ENCODE data around the gene AGT.
"Not testable (repeated sequence)": the region's sequence is repeated elsewhere in the genome, so short reads cannot be mapped to it uniquely, and the experiment has no call there.

The AGT gene

DNA sequence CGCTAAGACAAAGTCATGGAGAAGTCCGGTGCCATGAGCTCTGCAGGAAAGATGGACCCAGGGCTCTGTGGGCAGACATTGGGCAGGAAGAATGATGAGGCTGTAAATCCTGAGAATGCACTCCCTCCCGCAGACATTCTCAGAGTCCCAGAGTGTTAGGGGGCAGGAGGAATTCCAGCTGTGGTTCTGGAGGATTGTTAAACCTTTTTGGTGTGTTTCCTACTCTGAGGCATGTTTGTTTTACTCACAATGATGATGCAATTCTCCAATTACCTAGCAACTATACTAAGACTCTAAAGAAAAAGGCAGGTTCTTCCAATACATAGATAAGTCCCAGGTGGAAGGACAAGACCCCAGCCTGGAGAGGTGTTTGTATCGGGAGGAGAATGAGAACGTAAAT is 30.5 kb upstream of the AGT start:
- DNase-seq (ENCODE audit: low read depth) = no peak

- DNase-seq (ENCODE audit: low read depth) = no peak
Measured at GRCh38 chr1:230743899-230744298, 30.0 kb upstream of the AGT start.

DNA sequence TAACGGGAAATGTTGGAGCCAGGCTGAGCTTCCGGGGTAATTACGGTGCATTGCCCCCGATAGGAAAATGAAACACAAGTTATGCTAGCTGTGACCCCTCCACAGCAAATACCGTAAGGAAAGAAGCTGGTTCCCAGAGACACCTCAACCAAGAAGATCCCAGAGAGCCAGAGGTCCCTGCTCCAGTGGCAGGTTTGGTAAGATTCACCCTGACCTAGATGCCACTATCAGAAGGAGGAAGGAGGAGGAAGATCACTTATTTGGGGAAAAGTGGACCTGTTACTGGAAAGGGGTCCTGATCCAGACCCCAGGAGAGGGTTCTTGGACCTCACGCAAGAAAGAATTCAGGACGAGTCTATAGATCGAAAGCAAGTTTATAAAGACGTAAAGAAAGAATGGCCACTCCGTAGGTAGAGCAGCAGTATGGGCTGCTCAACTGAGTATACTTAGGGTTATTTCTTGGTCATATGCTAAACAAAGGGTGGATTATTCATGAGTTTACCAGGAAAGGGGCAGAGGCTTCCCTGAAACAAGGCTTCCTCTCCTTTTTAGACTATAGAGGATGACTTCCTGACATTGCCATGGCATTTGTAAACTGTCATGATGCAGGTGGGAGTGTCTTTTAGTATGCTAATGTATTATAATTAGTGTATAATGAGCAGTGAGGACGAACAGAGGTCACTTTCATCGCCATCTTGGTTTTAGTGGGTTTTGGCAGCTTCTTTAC is 25.8 kb upstream of the AGT start:
- no peak for DNase-seq (ENCODE audit: low read depth)

DNA sequence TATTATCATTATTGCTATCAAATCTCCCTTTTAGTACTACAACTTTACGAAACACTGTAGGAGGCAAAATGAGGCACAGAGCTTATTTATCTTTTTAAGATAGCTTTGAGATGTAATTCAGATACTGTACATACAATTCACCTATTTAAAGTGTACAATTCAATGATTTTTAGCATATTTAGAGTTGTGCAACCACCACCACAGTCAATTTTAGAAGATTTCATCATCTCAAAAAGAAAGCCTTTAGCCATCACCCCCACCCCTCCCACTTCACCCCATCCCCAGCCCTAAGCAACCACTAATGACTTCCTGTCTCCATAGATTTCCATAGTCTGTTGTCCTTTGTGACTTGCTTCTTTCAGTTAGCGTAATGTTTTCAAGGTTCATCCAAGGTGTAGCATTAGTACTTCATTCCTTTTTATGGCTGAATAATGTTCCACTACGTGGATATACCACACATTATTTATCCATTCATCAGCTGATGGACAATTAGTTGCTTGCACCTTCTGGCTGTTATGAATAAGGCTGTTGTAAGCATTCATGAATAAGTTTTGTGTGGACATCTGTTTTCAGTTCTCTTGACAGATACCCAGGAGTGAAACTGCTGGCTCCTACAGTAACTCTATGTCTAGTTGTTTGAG is 23.8 kb upstream of the AGT start:
- no peak for DNase-seq (ENCODE audit: low read depth)

DNA sequence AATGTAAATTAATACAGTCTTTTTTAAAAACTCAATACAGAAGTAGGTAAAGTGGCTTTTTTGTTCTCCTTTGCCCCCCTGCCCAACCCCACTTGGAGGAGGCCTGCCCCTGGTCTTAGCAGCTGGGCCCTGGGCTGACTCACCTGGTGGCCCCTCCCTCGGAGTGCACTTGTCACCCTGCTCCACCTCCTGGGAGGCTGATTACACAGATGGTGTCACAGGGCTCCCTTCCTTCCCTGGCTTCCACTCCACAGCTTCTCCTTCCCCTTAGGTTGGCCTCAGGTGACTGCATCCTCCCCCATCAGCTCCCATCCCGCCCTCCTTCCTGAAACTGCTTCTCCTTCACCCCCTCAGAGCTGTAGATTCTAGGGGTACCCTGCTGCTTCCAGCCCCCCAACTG is 21.5 kb upstream of the AGT start:
- no peak for DNase-seq (ENCODE audit: low read depth)

DNA sequence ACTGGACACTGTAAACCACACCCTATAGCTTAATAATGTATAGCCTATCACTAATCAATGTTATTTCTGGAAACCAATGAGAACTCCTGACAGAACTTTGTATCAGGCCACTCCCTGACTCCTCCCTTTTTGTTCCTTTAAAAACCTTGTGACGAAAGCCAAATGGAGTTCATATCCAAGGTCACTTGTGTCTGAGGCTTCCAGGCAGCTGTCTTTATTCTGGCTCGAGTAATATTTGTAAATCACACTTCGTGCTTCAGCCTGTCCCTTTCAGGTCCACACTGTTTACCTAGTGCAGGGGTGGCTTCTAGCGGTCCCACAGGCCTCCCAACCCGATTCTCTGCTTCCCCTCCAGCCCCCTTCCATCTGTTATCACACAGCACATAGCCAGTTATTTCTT is 17.1 kb upstream of the AGT start:
- DNase-seq (ENCODE audit: low read depth) = no peak

- no peak for DNase-seq (ENCODE audit: low read depth)
Measured at GRCh38 chr1:230728710-230729392, 14.9 kb upstream of the AGT start.

GRCh38 chr1:230725256-230726012 is 11.5 kb upstream of the AGT start:
- DNase-seq (ENCODE audit: low read depth) = no peak

DNA sequence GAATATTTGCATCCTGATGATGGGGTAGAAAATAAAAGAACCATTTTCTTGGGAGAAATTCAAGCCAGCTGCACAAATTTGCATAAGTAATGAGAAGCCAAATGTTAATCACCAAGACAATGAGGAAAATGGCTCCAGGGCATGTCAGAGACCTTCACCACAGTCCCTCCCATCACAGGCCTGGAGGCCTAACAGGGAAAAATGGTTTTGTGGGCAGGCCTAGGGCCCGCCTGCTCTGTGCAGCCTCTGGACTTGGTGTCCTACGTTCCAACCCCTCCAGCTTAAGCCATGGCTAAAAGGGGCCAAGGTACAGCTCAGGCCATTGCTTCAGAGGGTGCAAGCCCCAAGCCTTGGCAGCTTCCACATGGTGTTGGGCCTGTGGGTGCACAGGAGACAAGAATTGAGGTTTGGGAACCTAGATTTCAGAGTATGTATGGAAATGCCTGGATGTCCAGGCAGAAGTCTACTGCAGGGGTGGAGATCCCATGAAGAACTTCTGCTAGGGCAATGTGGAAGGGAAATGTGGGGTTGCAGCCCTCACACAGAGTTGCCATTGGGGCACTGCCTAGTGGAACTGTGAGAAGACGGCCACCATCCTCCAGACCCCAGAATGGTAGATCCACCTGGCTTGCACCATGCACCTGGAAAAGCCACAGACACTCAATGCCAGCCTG is 8.1 kb upstream of the AGT start:
- not testable (repeated sequence) for DNase-seq (ENCODE audit: low read depth)

DNA sequence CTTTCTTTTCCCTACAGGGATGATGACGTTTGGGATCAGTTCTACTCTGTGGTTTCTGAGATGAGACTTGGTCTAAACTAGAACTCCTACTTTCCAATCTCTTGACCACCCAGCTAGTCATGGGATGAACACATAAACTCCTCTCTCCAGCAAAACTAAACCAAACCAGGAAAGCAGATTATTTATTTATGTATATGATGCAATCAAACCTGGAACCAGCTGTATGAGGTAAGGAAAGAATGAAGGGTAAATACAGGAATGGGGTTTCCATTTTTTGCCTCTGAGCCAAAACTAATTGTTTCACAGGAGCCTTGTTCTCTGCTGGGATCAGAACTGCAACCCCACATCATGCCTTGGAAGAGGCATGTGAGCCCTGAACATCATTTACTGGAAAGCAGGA is 3.3 kb upstream of the AGT start:
- no peak for DNase-seq (ENCODE audit: low read depth)

DNA sequence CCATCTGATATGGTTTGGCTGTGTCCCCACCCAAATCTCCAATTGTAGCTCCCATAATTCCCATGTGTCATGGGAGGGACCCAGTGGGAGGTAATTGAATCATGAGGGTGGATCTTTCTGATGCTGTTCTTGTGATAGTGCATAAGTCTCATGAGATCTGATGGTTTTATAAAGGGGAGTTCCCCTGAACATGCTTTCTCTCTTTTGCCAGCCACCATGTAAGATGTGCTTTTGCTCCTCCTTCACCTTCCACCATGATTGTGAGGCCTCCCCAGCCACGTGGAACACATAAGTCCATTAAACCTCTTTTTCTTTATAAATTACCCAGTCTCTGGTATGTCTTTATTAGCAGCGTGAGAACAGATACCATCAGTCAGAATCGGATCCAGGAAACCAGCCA is 2.5 kb upstream of the AGT start:
- DNase-seq (ENCODE audit: low read depth) = not testable (repeated sequence)

- DNase-seq (ENCODE audit: low read depth) = no peak
Measured at GRCh38 chr1:230715510-230715909, 1.6 kb upstream of the AGT start.

GRCh38 chr1:230713547-230713914 is 391 bp downstream of the AGT start:
- DNase-seq (ENCODE audit: low read depth) = no peak

DNA sequence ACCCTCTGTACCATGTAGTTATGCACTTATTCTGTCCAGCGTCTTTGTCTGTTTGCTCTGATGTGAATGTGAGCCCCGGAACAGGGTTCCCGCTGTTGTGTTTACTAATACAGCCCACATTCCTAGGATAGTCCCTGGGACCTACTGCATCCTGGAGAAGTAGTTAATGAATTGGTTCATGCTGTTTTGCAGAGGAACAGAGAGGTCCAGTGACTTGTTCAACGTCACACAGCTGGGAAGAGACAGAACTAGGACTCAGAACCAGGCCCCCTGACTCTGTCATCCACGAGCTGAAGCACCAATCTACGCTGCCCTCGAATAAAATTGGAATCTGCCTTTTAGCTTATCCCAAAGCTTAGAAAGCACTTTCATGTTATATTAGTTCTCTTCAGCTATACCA is 784 bp downstream of the AGT start:
- DNase-seq (ENCODE audit: low read depth) = no peak

GRCh38 chr1:230712470-230712942 is 1.4 kb downstream of the AGT start:
- DNase-seq (ENCODE audit: low read depth) = no peak

GRCh38 chr1:230711245-230711644 is 2.7 kb downstream of the AGT start:
- no peak for DNase-seq (ENCODE audit: low read depth)

DNA sequence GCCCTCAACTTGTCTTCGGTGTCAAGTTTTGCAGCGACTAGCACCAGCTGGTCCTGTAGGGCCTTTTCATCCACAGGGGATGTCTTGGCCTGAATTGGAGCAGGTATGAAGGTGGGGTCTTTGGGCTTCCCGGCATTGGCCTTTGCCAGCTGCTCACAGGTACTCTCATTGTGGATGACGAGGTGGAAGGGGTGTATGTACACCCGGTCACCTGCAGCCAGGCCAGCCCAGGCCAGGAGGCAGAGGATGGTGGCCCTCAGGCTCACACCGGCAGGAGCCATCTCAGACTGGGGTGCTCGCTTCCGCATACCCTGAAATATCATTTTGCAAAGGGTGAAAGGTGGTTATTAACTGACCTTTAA is 3.4 kb downstream of the AGT start:
- no peak for DNase-seq (ENCODE audit: low read depth)

DNA sequence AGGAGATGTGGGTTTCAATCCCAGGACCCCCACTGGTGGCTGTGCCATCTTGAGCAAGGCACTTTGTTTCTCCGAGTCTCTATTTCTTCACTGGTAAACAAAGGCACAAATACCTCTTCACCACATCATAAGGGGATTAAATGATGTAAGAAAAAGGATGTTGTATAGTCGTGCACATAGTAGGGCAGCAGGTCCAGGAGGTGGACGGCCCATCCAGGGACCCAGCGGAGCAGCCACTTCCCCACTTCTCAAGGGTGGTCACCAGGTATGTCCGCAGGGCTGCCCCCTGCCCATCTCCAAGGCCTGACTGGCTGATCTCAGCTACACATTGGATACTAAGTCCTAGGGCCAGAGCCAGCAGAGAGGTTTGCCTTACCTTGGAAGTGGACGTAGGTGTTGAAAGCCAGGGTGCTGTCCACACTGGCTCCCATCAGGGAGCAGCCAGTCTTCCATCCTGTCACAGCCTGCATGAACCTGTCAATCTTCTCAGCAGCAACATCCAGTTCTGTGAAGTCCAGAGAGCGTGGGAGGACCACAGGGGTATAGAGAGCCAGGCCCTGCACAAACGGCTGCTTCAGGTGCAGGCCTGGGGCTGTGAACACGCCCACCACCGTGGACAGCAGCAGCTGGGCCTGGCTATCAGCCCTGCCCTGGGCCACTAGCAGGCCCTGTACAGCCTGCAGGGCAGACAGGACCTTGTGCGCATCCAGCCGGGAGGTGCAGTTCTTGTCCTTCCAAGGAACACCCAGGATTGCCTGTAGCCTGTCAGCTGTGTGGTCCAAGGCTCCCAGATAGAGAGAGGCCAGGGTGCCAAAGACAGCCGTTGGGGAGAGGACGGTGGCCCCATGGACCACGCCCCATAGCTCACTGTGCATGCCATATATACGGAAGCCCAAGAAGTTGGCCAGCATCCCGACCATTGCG is 4.0 kb downstream of the AGT start:
- DNase-seq (ENCODE audit: low read depth) = no peak

- no peak for DNase-seq (ENCODE audit: low read depth)
Measured at GRCh38 chr1:230708631-230709580, 5.0 kb downstream of the AGT start.
